Nucleus accumbens (tissue), 56 donors: ENCODE measurements around the gene RASA3.
"Not testable (repeated sequence)": the region's sequence is repeated elsewhere in the genome, so short reads cannot be mapped to it uniquely, and the experiment has no call there.

Experiments used
- DNase-seq, 56 donors: peaks; one replicate each; lab custom pipeline; 2025; lab: John Stamatoyannopoulos, UW

RASA3 gene

GRCh38 chr13:114155926-114156883 is 23.8 kb upstream of the RASA3 start:
- no peak for DNase-seq

GRCh38 chr13:114155320-114155719 is 22.9 kb upstream of the RASA3 start:
- DNase-seq: no peak

DNA sequence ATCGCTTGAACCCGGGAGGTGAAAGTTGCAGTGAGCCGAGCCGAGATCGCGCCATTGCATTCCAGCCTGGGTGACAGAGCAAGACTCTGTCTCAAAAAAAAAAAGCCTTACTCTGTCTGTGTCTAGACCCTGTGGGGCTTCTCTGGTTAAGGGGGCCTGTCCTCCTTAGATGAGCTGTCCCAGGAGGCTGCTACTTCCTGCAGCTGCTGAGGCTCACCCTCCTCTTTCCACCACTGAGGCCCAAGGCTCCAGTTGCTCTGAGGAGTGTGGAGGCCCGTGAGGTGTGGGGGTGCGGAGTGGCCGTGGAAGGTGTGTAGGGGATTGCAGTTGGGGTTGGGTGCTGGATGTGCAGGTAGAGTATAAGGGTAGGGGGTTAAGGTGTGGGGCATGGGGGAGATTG is 22.1 kb upstream of the RASA3 start:
- DNase-seq: no peak

DNA sequence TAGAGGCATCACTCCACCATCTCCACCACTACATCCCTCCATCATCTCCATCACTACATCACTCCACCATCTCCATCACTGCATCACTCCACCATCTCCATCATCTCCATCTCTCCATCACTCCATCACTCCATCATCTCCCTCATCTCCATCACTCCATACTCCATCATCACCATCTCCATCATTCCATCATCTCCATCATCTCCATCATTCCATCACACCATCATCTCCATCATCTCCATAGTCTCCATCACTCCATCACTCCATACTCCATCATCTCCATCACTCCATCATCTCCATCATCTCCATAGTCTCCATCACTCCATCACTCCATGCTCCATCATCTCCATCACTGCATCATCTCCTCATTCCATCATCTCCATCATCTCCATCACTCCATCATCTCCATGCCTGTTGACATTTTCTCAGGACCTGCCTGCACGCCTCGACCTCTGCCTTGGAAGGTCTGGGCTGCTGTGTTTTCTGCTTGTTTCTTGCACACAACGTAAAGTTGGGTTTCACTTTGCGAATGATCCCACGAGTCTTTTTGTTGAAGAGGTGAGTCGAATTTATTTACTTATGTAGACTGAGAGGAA is 21.2 kb upstream of the RASA3 start:
- DNase-seq: no peak

GRCh38 chr13:114152831-114153371 is 20.5 kb upstream of the RASA3 start:
- peak in 7 of 56 donors; percentile 6 to 34 (median 21) for DNase-seq

- DNase-seq: no peak
Measured at GRCh38 chr13:114152285-114152645, 19.8 kb upstream of the RASA3 start.

DNA sequence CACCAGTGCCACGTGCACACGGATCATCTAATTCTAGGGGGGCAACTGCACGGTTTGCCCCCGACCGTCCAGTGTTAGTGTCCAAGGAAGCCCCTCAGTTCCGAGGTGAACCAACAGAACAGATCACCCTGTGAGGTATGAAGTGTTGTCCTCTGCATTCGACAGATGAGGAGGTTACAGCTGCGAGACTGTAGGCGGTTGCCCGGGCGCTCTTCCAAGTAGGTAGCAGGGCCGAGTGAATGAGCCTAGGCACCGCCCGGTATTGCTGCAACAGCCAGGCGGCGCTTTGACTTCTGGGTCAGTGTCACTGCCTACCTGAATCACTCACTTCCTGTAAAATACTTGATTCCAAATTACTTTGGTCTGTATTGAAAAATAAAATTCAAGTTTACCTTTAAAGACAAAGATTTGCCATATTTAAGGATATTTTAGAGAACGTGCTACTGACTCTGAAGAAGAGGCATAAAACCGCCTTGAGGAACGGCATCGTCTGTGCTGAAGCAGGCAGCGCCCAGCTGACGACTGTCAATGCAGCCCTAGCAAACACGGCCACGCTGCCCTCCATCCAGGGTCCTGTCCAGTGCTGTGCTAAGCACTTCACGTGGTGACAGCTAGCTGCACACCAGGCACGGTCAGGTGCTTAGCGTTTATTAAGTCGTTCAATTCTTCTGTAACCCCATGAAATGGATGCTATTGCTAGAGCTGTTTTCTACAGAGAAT is 19.3 kb upstream of the RASA3 start:
- DNase-seq: peak in 1 of 56 donors; percentile 31

GRCh38 chr13:114151031-114151430 is 18.6 kb upstream of the RASA3 start:
- peak in 10 of 56 donors; percentile 21 to 54 (median 31) for DNase-seq

DNA sequence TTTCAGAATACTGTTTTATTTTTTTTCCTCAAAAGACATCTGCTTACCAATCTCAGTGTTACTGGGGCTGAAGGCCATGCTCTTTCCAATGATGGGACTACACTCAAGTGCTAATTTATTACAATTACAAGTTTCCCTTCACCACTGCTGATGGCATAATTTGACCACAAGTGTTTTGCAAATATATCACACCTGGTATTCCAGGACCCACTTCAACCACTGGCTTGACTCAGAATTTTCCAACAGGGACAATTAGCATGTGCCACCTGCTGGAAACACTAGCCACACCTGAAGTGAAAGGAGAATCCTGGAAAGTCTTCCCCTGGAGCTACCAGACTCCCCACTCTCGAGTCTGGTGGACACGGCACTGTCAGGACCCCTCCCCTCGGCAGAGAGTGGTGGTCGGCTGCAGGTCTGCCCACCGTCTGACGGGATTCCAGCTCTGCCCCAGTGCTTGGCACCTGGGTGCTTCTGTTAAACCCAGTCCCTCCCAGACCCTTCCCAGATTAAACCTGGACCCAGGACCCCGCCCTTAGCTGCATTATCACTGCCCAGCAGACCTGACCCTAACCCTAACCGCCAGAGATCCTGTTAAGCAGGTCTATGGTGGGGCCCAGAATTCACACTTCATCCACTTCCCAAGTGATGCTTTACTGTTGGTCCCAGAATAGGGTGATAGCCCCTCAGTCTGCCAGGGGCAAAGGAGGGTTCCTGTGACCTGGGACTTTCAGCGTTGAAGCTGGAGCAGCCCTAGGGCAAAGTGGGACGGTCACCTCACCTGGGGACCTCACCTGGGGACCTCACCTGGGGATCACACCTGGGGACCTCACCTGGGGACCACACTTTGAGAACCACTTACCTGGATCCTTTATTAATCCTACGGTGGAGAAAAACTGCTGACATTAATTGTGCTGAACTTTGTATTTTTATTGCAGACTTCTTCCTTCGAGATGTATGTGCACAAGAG is 17.6 kb upstream of the RASA3 start:
- no peak for DNase-seq

DNA sequence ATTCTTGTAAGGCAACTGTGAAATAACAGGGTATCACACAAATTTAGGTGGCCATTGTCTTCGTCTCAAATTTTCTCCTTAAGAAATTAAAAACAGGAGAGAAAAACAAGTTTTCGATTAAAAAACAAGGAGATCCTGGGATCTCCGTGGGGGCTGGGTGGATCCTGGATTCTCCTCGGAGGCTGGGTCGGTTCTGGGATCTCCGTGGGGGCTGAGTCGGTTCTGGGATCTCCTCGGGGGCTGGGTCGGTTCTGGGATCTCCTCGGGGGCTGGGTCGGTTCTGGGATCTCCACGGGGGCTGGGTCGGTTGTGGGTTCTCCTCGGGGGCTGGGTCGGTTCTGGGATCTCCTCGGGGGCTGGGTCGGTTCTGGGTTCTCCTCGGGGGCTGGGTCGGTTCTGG is 16.5 kb upstream of the RASA3 start:
- DNase-seq: not testable (repeated sequence)

DNA sequence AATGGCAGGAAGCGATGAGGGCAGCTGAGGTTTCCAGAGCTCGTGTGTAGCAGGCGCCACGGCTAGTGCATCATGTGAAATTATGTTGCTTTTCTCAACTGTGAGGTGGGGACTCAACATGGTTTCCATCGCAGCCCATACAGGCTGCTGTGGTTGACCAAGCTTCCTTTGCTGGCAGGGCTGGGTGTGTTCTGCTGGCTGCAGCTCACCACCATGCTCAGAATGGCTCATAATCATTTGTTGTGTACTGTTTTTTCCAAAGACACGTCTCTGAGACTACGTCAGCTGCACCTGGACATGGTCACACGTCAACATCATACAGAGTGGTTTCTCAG is 16.1 kb upstream of the RASA3 start:
- no peak for DNase-seq

GRCh38 chr13:114147803-114148520 is 15.5 kb upstream of the RASA3 start:
- no peak for DNase-seq

- no peak for DNase-seq
Measured at GRCh38 chr13:114146629-114147028, 14.2 kb upstream of the RASA3 start.

DNA sequence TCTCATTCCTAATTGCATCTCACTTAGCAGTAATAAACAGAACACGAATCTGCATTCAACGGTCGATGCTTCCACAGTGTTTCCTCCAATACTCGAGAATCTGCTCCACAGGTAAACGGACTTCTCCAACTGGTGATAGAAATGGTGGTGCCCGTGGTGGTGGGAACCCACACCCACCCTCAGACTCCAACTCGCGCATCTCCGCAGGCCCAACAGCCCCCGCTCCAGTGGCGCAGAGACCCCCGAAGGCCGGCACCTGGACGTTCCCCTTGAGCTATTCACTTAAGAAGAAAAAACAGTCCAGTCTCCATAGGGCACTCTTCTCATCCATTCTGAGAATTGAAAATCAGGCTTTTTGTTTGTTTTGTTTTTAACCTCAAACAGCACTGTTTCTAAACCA is 13.8 kb upstream of the RASA3 start:
- no peak for DNase-seq

- DNase-seq: no peak
Measured at GRCh38 chr13:114145722-114146121, 13.3 kb upstream of the RASA3 start.

DNA sequence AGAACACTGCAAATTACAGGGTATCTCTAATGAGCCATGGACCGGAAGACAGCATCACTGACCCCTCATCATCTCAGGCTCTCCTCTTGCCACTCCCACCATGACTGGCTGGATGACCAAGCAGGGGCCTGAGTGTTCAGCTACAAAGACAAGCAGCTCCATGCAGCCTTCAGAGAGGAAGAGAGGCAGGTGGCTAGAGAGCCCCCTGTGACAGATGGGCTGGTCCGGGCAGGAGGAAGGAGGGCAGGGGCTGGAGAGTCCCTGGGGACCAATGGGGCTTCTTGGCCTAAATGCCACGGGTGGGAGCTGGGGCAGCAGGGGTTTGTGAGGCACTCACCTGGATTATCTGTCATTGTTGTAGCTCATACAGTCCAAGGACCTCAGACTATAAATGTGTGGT is 12.8 kb upstream of the RASA3 start:
- no peak for DNase-seq

DNA sequence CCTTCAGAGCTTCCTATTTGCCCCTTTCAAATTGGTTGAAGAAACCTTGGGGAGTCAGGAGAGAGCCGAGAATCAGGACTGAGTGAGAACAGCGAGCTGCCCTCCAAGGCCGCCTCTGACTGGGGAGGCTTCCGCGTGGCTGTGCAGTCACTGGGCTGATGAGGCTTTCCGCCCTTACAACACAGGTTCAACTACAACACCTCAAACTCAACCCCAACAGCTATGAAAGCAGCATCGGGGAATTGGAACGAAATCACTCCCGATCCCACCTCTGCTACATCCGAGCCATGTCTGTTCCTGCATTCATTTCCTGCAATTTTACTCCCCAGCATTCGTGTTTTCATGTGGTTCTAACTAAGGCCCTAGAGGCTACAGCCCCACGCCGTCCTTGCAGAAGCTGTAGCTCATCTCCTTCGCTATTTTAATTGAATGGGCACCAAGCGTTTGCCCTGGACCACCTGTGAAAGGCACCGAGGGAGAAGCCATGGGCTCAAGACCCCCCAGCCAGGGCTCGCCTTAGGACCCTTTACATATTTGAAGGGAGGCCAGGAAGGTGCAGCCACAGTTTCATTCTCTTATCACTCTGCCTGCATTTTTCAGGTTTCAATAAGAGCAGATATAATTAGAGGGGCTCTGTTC is 12.3 kb upstream of the RASA3 start:
- no peak for DNase-seq

DNA sequence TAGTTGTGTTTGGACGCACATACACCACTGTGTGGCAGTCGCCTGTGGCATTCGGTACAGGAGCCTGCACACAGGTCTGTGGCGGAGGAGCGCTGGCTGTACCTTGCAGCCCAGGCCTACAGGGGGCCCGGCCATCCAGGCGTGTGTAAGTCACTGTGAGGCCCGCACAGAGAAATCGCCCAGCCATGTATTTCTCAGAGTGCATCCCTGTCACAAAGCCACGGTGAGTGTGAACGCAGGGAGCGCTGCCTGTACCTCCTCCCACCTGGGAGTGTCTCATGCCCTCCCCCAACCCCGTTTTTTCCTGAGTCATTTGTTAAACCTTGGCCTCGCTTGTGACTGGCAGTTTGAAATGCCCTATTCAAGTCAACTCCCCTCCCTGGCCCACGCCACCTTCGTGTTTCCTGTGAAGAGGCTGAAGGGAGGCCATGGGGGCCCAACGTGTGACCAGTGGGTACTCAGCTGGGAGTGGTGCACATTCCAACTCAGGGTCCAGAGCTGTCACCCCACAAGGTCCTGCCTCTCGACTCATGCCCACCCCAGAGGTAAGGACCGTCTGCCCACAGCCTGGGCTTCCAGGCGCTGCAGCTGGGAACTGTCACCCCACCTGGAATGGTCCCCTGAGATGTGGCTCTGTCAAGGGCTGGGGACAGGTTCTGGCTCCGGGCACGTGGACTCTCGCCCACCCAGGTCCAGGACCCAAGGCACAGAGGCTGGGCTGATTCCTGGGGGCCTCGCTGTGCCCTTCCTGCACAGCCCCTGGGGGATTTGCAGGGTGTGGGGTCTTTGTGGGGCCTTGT is 11.6 kb upstream of the RASA3 start:
- no peak for DNase-seq
